HG03565 (cell line): Measurements from ENCODE around the gene GOLGA6L10.
"Not testable (repeated sequence)": the region's sequence is repeated elsewhere in the genome, so short reads cannot be mapped to it uniquely, and the experiment has no call there.

Experiments
- ATAC-seq: cut with Tn5 transposase; IDR thresholded peaks from one replicate; pipeline ENCODE4 v1.9.1; 2021; ENCODE audit warnings: mild to moderate bottlenecking, moderate library complexity; ENCODE audit not compliant: unreplicated experiment

The GOLGA6L10 gene

DNA sequence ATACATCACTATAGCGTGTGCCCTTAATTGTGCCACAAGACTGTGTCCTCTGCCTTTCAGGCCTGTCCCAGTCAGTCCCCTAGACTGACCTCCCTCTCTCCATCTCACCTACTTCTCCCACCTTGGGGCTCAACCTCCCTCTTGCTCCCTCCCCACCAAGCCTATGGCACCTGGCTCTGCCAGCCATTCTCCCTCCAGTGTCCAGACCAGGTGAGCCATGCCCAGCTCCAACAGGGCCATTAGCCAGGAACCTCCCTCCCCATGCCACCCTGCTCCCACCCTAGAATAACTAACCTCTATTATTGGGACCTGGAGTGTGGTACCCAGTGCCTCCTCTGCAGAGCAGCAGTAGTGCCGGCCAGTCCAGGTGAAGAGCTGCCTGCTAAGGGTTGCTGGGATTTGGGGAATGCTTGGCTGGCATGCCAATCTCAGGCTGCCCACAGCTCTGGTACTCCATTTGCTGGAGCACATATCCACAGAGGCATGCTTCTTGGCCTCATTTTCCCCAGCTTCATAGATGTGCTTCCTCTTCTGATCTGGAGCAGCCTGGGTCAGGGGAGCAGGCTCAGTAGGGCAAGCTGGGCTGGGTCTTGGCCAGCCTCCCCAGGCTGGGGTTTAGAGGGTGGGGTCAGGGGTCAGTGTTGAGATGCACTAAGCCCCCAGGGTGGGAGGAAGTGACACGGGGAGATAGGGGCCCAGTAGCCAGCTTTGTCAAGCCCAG, 47.8 kb downstream of the GOLGA6L10 start:
- no peak for ATAC-seq

DNA sequence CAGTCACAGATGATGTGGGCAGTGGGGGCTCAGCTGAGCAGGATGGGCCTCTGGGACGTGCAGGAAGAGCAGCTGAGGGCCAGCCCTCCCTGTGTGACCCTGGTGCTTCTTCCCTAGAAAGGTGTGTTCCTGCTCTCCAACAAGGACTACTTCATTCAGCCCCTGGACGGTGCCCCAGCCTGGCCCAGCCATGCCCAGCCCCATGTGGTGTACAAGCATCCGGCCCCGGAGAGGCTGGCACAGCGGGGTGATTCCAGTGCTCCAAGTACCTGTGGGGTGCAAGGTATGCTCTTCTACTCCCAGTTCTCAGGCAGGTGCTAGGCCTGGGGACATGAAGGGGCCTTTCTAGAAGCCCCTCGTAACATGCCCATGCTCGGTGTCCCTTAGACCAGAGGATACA, 48.4 kb downstream of the GOLGA6L10 start:
- ATAC-seq = no peak

DNA sequence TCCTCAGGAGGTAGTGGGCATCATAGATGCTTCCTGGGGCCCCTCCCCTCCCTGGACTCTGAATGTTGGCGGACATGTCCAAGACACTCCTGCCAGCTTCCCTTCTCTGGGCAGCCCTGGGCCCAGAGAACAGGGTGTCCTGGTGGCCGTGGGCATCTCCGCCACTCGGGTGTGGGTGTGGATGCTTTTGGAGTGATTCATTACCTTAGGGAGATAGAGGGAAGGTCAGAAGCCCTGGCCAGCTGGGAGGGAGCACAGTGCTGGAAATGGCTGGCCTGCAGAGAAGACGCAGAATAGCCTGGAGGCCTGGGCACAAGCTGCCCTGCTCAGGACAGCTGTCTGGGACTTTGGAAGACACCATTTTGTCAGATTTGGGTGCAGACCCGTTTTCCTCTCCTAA, 48.9 kb downstream of the GOLGA6L10 start:
- ATAC-seq = not testable (repeated sequence)

DNA sequence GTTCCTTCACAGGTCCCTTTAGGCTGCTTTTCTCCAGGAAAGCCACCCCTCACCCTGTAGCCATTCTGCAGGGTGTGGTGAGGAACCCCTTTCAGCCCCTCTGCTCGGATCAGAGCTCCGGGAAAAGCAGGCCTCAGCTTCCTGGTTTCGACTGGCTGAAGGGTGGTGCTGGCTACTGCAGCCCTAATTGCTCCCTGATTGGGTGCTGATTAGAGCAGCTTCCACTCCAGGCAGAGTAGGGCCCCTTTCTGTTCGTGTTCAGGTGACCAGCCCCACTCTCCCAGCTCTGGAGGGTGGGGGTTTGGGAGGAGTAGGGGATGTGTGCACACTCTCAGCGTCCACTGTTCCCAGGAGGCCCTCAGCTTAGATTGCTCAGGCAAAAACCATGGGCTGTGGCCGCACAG, 49.8 kb downstream of the GOLGA6L10 start:
- ATAC-seq = not testable (repeated sequence)

DNA sequence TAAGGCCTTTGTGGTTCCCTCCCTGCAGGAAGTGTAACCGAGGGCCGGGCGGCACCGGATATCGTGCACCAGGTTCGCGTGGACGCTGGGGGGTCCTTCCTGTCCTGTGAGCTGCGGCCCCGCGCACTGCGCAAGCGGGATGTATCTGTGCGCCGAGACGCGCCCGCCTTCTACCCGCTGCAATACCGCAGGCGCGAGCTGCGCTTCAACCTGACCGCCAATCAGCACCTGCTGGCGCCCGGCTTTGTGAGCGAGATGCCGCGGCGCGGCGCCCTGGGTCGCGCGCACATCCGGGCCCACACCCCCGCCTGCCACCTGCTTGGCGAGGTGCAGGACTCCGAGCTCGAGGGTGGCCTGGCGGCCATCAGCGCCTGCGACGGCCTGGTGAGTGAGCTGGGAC, 50.8 kb downstream of the GOLGA6L10 start:
- ATAC-seq = no peak

DNA sequence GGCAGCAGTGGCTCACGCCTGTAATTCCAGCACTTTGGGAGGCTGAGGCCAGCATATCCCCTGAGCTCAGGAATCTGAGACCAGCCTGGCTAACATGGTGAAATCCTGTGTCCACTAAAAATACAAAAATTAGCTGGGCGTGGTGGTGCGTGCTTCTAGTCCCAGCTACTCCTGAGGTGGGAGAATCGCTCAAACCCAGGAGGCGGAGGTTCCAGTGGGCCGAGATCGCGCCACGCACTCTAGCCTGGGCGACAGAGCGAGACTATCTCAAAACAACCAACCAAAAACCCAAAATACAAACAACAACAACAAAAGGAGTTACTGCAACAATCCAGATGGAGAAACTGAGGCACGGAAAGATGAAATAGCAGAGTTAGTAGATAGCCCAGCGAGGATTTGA, 51.2 kb downstream of the GOLGA6L10 start:
- no peak for ATAC-seq

DNA sequence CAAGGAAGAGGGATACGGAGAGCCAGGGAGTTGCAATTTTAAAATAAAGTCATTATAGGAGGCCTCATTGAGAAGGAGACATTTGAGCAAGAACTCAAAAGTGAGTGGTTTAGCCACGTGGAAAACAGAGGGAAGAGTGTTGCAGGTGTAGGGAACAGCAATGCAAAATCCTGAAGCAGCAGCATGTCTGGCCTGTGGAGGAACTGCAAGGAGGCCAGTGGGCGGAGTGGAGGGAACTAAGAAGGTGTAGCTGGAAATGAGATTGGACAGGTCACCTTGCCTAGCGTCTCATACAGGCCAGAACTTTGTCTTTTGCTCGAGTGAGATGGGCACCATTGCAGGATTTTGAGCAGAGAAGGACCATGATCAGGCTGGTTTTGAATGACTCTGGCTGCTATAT, 51.7 kb downstream of the GOLGA6L10 start:
- ATAC-seq = no peak

DNA sequence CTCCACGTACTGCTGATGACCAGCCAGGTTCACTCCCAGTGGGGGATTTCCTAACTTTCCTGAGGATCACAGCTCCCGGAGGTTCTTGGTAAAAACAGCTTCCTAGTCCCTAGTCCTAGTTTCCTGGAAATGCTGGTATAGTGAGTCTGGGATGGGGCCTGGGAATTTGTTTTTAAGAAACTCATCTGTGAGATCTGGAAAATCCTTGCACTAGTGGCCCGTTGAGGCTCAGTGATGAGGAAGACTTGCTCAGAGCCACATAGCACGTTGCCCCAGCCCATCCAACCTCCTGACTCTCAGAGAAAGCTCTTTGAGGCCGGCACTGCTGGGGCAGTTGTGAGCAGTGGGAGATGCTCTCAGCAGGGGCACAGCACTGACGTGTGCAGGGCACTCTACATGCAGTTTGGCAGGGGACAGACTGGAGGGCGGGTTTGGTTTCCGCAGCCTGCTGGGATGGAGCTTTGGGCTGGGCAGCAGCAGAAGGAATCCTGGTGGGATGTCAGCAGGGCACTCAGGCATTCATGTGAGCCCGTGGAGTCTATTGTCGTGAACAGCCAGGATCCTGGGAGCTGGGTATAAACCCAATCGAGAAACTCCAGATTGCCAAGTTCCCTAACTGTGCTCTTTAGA, 55.1 kb downstream of the GOLGA6L10 start:
- ATAC-seq = no peak

DNA sequence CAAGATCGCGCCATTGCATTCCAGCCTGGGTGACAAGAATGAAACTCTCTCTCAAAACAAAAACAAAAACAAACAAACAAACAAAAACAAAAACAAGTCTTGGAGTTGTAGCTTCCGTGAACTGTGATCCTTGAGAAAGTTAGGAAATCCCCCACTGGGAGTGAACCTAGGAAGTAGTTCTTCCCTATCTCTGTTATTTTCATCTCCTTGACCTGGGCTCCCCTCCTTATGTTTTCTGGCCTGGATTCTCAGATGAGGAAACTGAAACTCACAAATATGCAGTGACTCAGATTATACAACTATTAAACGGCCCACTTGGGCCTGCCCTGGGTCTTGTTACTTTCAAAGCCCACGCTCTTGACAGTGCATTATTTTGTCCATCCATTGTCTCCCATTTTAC, 57.0 kb downstream of the GOLGA6L10 start:
- no peak for ATAC-seq
